Psoas muscle (tissue), 8 donors: Measurements from ENCODE around the gene CCDC15. TPM values are rescaled to one million over a fixed set of nuclear protein-coding genes. Genes with fewer than 3 reads are reported as not detected.

Source experiments
- ATAC-seq, 4 donors: fragments of 200-7000 bp; cut with Tn5 transposase; one replicate each; pipeline ENCODE4 v1.9.1; 2020; ENCODE audit warnings: moderate library complexity in 3 of 4, mild to moderate bottlenecking in 2 of 4
- DNase-seq, 2 donors: peaks; one replicate each; pipeline ENCODE4 v3.0.0-alpha.2; 2020
- H3K27ac ChIP-seq: fragments of 200-600 bp; one replicate; pipeline ENCODE4 v1.8.0; 2022
- H3K27me3 ChIP-seq, 3 donors: fragments of 200-600 bp in 1 of 3; one replicate each; pipeline versions ENCODE4 v1.6.1 to v1.8.0; 2013 to 2022; ENCODE audit warnings: low read length in 2 of 3, mild to moderate bottlenecking in 2 of 3, moderate library complexity in 1 of 3; ENCODE audit not compliant: insufficient read depth in 3 of 3
- H3K36me3 ChIP-seq, 2 donors: fragments of 200-600 bp in 1 of 2; one replicate each; pipeline versions ENCODE4 v1.6.1 to v1.8.0; 2013 to 2022; ENCODE audit warnings: low read depth in 1 of 2, mild to moderate bottlenecking in 1 of 2, moderate library complexity in 1 of 2; ENCODE audit not compliant: insufficient read depth in 1 of 2
- H3K4me1 ChIP-seq: fragments of 200-600 bp; one replicate; pipeline ENCODE4 v1.8.0; 2022
- H3K4me3 ChIP-seq: fragments of 200-600 bp; one replicate; pipeline ENCODE4 v1.8.0; 2022; ENCODE audit warnings: mild to moderate bottlenecking
- H3K9me3 ChIP-seq: fragments of 200-600 bp; one replicate; pipeline ENCODE4 v1.8.0; 2022
- CTCF ChIP-seq: fragments of 200-600 bp; IDR thresholded peaks from one replicate; pipeline ENCODE4 v1.8.0; 2022; ENCODE audit warnings: antibody characterized with exemption
- WGBS, 3 donors: extraction: QIAGEN DNeasy Blood & Tissue Kit; methylation state at CpG; one replicate each; pipeline versions ENCODE4 v1.1.6 to v1.1.7; 2013; 5-methylcytosine and 5-hydroxymethylcytosine counted together
- intact Hi-C, 2 donors: fragments of 100-400 bp; cut with DNase I; formaldehyde crosslinking; loops; one replicate each; pipeline versions ENCODE4 v1.11.0 to v1.14.2; 2022
- polyA plus RNA-seq, 3 donors: library from polyadenylated mRNA; stranded (reverse); fragments of 200-250 nt; gene quantifications; one replicate each; pipeline ENCODE4 v1.2.3, GENCODE V29; 2013
- total RNA-seq, 4 donors: library from RNA; stranded (reverse); fragmentation: NEBNext Ultra II Directional in 2 of 4; extraction: Animal tissue kit (Norgen Biotek cat#: 25700) in 2 of 4; gene quantifications; one replicate each; pipeline versions ENCODE4 v1.2.1 to v1.2.4, GENCODE V29; 2021 to 2023
- donor health status: healthy with polysubstance abuse.
- donor health status: DM: no; HTN: no; CAD: no; lungs with moderate emphysema.
- donor health status: Bipolar disorder and iron deficiency.
- donor health status: healthy.
- donor health status: DM: yes; HTN: yes; CAD: no.
- donor health status: DM: no; HTN: no; CAD: no.
- donor health status: DM: no; HTN: no; CAD: no.
- donor health status: DM: yes; HTN: yes; CAD: no.

The CCDC15 gene
- total and polyA plus RNA-seq, 7 donors = 0.03 to 0.42 (median 0.22) TPM

- intact Hi-C loops = no loop called here
- H3K4me1 ChIP-seq = no peaks in the 10 kb centered on the region
- H3K36me3 ChIP-seq = no peaks in the 10 kb centered on the region
- no peak overlapping the region for H3K27ac ChIP-seq
- DNase-seq = no peak
- no peak overlapping the region for H3K4me3 ChIP-seq
- no peak for ATAC-seq
- H3K9me3 ChIP-seq = no peaks in the 10 kb centered on the region
- no peak for TF ChIP-seq CTCF
- H3K27me3 ChIP-seq = peaks cover 0 to 9% (median 0%) of the 10 kb centered on the region in 3 donors
- WGBS, 3 donors = 79 to 80% (median 80%) methylated on average over 5 of the region's 5 CpGs
Observed at GRCh38 chr11:125082040-125082439, 128.0 kb downstream of the CCDC15 start.

GRCh38 chr11:125082611-125083311, 128.8 kb downstream of the CCDC15 start:
- ATAC-seq (no peak), DNase-seq (no peak)
- 59 to 68% (median 62%) methylated on average over 10 of the region's 10 CpGs for WGBS, 3 donors
- Histone ChIP-seq H3K4me1 (no peaks in the 10 kb centered on the region), H3K27me3 (peaks cover 0 to 9% (median 0%) of the 10 kb centered on the region in 3 donors), H3K27ac (no peak overlapping the region), H3K9me3 (no peaks in the 10 kb centered on the region), H3K36me3 (no peaks in the 10 kb centered on the region), H3K4me3 (no peak overlapping the region)
- TF ChIP-seq CTCF = no peak
- intact Hi-C loops = no loop called here

DNA sequence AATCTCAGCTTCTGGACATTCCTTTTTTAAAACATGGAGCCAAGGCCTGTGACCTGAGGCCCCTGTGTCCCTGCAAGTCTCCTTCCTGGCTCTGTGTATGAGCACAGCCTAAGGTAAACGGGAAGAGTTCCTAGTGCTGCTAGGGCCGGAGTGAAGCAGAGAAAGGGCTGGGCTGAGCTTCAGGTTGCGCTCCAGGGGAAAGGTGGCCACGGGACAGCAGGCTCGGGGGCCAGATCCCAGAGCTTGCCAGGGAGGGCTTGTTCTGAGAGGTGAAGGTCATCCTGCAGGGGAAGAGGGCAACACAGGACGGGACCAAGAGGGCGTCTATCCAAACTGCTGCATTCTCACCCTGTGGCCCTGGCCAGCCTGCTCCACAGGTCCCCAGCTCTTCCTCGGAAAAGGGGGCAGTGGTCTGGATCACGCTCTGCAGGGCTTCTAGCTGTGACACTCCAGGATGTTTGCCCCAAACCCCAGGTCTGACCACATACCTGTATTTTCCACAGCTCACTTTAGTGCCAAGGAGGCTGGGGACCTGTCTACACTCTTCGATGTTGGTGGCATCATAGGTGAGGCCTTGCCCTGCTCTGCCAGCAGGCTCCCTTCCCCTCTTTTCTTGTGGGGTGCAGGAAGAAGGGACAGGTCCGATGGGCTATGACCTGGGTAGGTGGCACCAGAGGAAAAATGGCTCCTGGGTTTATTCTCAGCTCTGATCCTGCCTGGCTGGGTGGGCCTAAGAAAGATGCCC, 129.5 kb downstream of the CCDC15 start:
- Histone ChIP-seq H3K4me3 (no peak overlapping the region), H3K4me1 (no peaks in the 10 kb centered on the region), H3K36me3 (no peaks in the 10 kb centered on the region), H3K27ac (no peak overlapping the region), H3K9me3 (no peaks in the 10 kb centered on the region), H3K27me3 (peaks cover 0 to 9% (median 0%) of the 10 kb centered on the region in 3 donors)
- intact Hi-C loops = no loop called here
- no peak for ATAC-seq
- WGBS, 3 donors = 66 to 71% (median 68%) methylated on average over 11 of the region's 11 CpGs
- no peak for TF ChIP-seq CTCF
- no peak for DNase-seq

GRCh38 chr11:125084057-125084416, 130.0 kb downstream of the CCDC15 start:
- H3K4me3 ChIP-seq = no peak overlapping the region
- no peaks in the 10 kb centered on the region for H3K4me1 ChIP-seq
- intact Hi-C loops = no loop called here
- H3K36me3 ChIP-seq = no peaks in the 10 kb centered on the region
- DNase-seq (no peak), ATAC-seq (no peak)
- no peak overlapping the region for H3K27ac ChIP-seq
- no peak for TF ChIP-seq CTCF
- peaks cover 0 to 9% (median 0%) of the 10 kb centered on the region in 3 donors for H3K27me3 ChIP-seq
- WGBS, 3 donors = 92 to 96% (median 95%) methylated on average over 11 of the region's 11 CpGs
- H3K9me3 ChIP-seq = no peaks in the 10 kb centered on the region
